BLaER1 (cell line): ENCODE measurements around the gene SLC19A3.
"Not testable (repeated sequence)": the region's sequence is repeated elsewhere in the genome, so short reads cannot be mapped to it uniquely, and the experiment has no call there.

Experiments used
- H3K27ac ChIP-seq: shearing (Covaris generic); formaldehyde crosslinking; 2 replicates; pipeline ENCODE4 v1.8.1; 2022
- H3K27me3 ChIP-seq: shearing (Covaris generic); formaldehyde crosslinking; 2 replicates; pipeline ENCODE4 v1.8.1; 2022
- H3K36me3 ChIP-seq: shearing (Covaris generic); formaldehyde crosslinking; 2 replicates; pipeline ENCODE4 v1.8.1; 2022
- H3K4me1 ChIP-seq: shearing (Covaris generic); formaldehyde crosslinking; 2 replicates; pipeline ENCODE4 v1.8.1; 2022
- H3K4me2 ChIP-seq: shearing (Covaris generic); formaldehyde crosslinking; 2 replicates; pipeline ENCODE4 v1.8.1; 2022
- H3K4me3 ChIP-seq: shearing (Covaris generic); formaldehyde crosslinking; 2 replicates; pipeline ENCODE4 v1.8.1; 2022
- H3K9ac ChIP-seq: shearing (Covaris generic); formaldehyde crosslinking; 2 replicates; pipeline ENCODE4 v1.8.1; 2022
- H3K9me3 ChIP-seq: shearing (Covaris generic); formaldehyde crosslinking; 2 replicates; pipeline ENCODE4 v1.8.1; 2022
- H4K20me1 ChIP-seq: shearing (Covaris generic); formaldehyde crosslinking; 2 replicates; pipeline ENCODE4 v1.8.1; 2022
- Cebpa-rat ChIP-seq: shearing (Covaris generic); IDR thresholded peaks from 2 replicates; pipeline ENCODE4 v1.8.1; 2022

The SLC19A3 gene

DNA sequence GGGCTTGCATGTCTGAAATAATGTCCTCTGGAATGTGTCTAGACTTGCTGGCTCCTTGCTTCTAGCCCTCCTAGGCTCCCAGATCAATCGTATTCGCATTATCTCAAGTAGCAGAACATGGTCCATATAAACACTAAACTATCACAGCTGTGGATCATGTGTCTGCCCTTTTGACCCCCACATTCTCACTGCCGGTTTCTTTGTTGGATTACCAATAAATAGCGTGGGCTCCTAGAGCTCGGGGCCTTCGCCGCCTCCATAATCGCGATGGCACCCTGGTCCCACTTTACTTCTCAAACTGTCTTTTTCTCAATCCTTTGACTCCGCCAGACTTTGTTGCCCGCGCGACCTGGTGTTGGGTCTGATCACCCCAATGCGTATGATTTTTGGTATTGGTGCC lies 21.5 kb upstream of the SLC19A3 start:
- H3K4me3 ChIP-seq = no peak overlapping the region
- no peaks in the 10 kb centered on the region for H3K36me3 ChIP-seq
- H4K20me1 ChIP-seq = no peaks in the 10 kb centered on the region
- no peak for TF ChIP-seq Cebpa-rat
- no peaks in the 10 kb centered on the region for H3K27me3 ChIP-seq
- no peak overlapping the region for H3K4me2 ChIP-seq
- no peaks in the 10 kb centered on the region for H3K4me1 ChIP-seq
- H3K9me3 ChIP-seq = no peaks in the 10 kb centered on the region
- no peak overlapping the region for H3K9ac ChIP-seq
- no peak overlapping the region for H3K27ac ChIP-seq

DNA sequence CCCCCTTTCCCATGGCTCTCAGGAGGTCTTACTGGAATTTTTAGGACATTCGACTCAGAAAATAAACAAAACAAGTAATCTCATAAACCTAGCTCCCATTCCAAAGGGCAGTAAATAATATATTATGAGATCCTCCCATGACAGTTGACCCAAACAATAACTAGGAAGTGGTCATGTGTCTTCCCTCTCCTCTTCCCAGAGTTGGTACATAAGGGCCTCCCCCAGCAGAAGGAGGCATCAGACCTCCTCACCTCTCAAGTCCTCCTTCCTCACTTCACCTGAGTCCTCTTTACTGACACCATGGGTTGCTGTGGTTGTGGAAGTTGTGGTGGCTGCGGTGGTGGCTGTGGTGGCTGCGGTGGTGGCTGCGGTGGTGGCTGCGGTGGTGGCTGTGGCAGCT lies 10.2 kb upstream of the SLC19A3 start, which contains the start of gene SCYGR7:
Gene SCYGR7 (plus strand): TSS at position 301 of the 400 bp plus-strand sequence. CDS start 0 bp downstream, at position 301.
- no peak within 1 kb of the TSS for H3K27ac ChIP-seq
- no peak for TF ChIP-seq Cebpa-rat
- no peak within 1 kb of the TSS for H3K4me3 ChIP-seq
- no peaks in the 10 kb centered on the region for H3K9me3 ChIP-seq
- no peak within 1 kb of the TSS for H3K4me2 ChIP-seq
- H4K20me1 ChIP-seq = no peaks in the 10 kb centered on the region
- no peaks in the 10 kb centered on the region for H3K27me3 ChIP-seq
- no peak within 1 kb of the TSS for H3K9ac ChIP-seq
- no peaks in the 10 kb centered on the region for H3K4me1 ChIP-seq
- H3K36me3 ChIP-seq = no peaks in the 10 kb centered on the region

GRCh38 chr2:227724394-227725039 lies 6.7 kb upstream of the SLC19A3 start, which contains the start of gene SCYGR6:
SCYGR6 (minus strand) TSS chr2:227724757; CDS start chr2:227724757, 0 bp downstream.
- H3K27ac ChIP-seq = no peak within 1 kb of the TSS
- H3K4me1 ChIP-seq = no peaks in the 10 kb centered on the region
- no peak within 1 kb of the TSS for H3K9ac ChIP-seq
- H3K4me2 ChIP-seq = no peak within 1 kb of the TSS
- H3K9me3 ChIP-seq = no peaks in the 10 kb centered on the region
- H3K4me3 ChIP-seq = no peak within 1 kb of the TSS
- no peaks in the 10 kb centered on the region for H4K20me1 ChIP-seq
- no peaks in the 10 kb centered on the region for H3K27me3 ChIP-seq
- TF ChIP-seq Cebpa-rat = no peak
- H3K36me3 ChIP-seq = no peaks in the 10 kb centered on the region

- H4K20me1 ChIP-seq, H3K4me3 ChIP-seq, H3K36me3 ChIP-seq, H3K9ac ChIP-seq, H3K27me3 ChIP-seq, H3K27ac ChIP-seq, H3K4me1 ChIP-seq, H3K9me3 ChIP-seq, H3K4me2 ChIP-seq: not testable (repeated sequence)
Observed at GRCh38 chr2:227722821-227723220, 5.0 kb upstream of the SLC19A3 start.

GRCh38 chr2:227720680-227721079 lies 2.9 kb upstream of the SLC19A3 start:
- Histone ChIP-seq H3K27me3 (no peaks in the 10 kb centered on the region), H3K9me3 (peaks cover 13% of the 10 kb centered on the region; the same call in 1 of the 2 replicates), H3K4me2 (no peak overlapping the region), H3K4me3 (no peak overlapping the region), H3K36me3 (no peaks in the 10 kb centered on the region), H3K9ac (no peak overlapping the region), H3K27ac (no peak overlapping the region), H3K4me1 (no peaks in the 10 kb centered on the region), H4K20me1 (no peaks in the 10 kb centered on the region)
- TF ChIP-seq Cebpa-rat = no peak

DNA sequence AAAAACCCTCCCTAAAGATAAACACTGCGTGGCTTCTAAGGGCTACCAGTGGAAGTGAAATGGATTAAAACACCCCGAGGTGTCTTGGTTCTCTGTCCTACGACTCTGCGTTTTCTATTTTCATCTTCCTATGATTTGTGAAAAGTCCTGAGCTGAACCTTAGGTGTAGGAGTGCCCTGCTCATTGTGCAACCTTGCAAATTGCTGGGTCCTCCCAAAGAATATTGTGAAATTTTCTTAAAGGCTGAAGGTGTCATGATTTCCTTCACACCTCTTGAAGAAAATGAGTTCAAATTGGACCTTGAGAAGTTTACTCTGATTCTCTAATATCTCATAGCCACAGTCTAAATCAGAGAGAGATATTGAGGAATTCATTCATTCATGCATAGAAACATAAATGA lies 1.8 kb upstream of the SLC19A3 start:
- no peak overlapping the region for H3K9ac ChIP-seq
- H4K20me1 ChIP-seq = no peaks in the 10 kb centered on the region
- no peak overlapping the region for H3K4me2 ChIP-seq
- H3K36me3 ChIP-seq = no peaks in the 10 kb centered on the region
- H3K27me3 ChIP-seq = no peaks in the 10 kb centered on the region
- no peak overlapping the region for H3K4me3 ChIP-seq
- no peak overlapping the region for H3K27ac ChIP-seq
- H3K9me3 ChIP-seq = peaks cover 13% of the 10 kb centered on the region; the same call in 1 of the 2 replicates
- H3K4me1 ChIP-seq = no peaks in the 10 kb centered on the region
- TF ChIP-seq Cebpa-rat = no peak

DNA sequence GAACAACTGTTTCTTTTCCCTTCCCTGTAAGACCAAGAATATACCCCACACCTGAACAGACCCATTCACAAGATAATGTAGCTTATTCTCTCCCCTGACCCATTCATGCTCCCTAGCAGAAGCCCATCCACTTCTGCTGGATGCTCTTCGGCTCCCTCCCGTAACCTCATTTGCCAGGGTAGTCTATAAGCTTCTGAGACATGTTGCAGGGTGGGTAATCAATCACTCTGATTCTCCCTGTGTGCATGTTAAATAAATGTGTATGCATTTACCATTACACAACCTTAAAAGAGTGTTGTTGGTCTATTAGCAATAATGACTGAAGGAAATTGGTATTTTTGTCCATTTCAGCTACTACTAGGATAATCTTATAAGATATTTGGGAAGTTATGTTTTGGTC lies 1.3 kb downstream of the SLC19A3 start:
- no peaks in the 10 kb centered on the region for H4K20me1 ChIP-seq
- no peaks in the 10 kb centered on the region for H3K4me1 ChIP-seq
- no peaks in the 10 kb centered on the region for H3K27me3 ChIP-seq
- H3K36me3 ChIP-seq = no peaks in the 10 kb centered on the region
- no peak overlapping the region for H3K4me3 ChIP-seq
- no peak for TF ChIP-seq Cebpa-rat
- H3K27ac ChIP-seq = no peak overlapping the region
- no peak overlapping the region for H3K9ac ChIP-seq
- no peak overlapping the region for H3K4me2 ChIP-seq
- H3K9me3 ChIP-seq = peaks cover 13% of the 10 kb centered on the region; the same call in 1 of the 2 replicates

GRCh38 chr2:227713291-227713690 lies 4.5 kb downstream of the SLC19A3 start:
- H3K4me2 ChIP-seq = no peak overlapping the region
- no peaks in the 10 kb centered on the region for H3K27me3 ChIP-seq
- no peak for TF ChIP-seq Cebpa-rat
- H3K9ac ChIP-seq = no peak overlapping the region
- H4K20me1 ChIP-seq = no peaks in the 10 kb centered on the region
- H3K4me1 ChIP-seq = no peaks in the 10 kb centered on the region
- H3K9me3 ChIP-seq = peaks cover 10% of the 10 kb centered on the region; the same call in 1 of the 2 replicates
- H3K27ac ChIP-seq = no peak overlapping the region
- no peaks in the 10 kb centered on the region for H3K36me3 ChIP-seq
- no peak overlapping the region for H3K4me3 ChIP-seq

GRCh38 chr2:227710986-227711385 lies 6.8 kb downstream of the SLC19A3 start:
- Histone ChIP-seq H3K4me2 (no peak overlapping the region), H4K20me1 (no peaks in the 10 kb centered on the region), H3K27ac (no peak overlapping the region), H3K27me3 (no peaks in the 10 kb centered on the region), H3K9ac (no peak overlapping the region), H3K36me3 (no peaks in the 10 kb centered on the region), H3K9me3 (no peaks in the 10 kb centered on the region), H3K4me1 (no peaks in the 10 kb centered on the region), H3K4me3 (no peak overlapping the region)
- TF ChIP-seq Cebpa-rat = no peak

- H3K4me2 ChIP-seq = no peak overlapping the region
- no peaks in the 10 kb centered on the region for H3K4me1 ChIP-seq
- no peak overlapping the region for H3K27ac ChIP-seq
- no peaks in the 10 kb centered on the region for H4K20me1 ChIP-seq
- 0 out of 2 replicates have a peak, but pooled peaks cover 2% of the 10 kb centered on the region for H3K9me3 ChIP-seq
- no peak overlapping the region for H3K9ac ChIP-seq
- no peaks in the 10 kb centered on the region for H3K36me3 ChIP-seq
- H3K4me3 ChIP-seq = no peak overlapping the region
- no peak for TF ChIP-seq Cebpa-rat
- H3K27me3 ChIP-seq = no peaks in the 10 kb centered on the region
Observed at GRCh38 chr2:227707390-227707789, 10.4 kb downstream of the SLC19A3 start.
